GM19043 (cell line): ENCODE data around the gene BTBD9.

Source experiments
- ATAC-seq: cut with Tn5 transposase; IDR thresholded peaks from one replicate; pipeline ENCODE4 v1.9.1; 2021; ENCODE audit warnings: low read depth; ENCODE audit not compliant: unreplicated experiment

The BTBD9 gene

DNA sequence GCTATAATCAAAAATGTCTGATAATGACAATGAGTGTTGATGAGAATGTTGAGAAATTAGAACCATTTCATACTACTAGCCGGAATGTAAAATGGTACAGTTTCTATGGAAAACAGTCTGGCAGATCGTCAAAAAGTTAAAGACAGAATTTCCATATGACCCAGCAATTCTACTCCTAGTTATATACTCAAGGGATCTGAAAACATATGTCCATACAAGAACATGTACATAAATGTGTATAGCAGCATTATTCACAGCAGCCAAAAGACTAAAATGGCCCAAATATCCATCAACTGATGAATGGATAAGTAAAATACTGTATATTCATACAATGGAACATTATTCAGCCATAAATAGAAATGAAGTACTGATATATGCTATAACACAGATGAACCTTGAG, 236.2 kb downstream of the BTBD9 start:
- ATAC-seq: no peak

- ATAC-seq: no peak
Measured at GRCh38 chr6:38400764-38401163, 239.0 kb downstream of the BTBD9 start.

DNA sequence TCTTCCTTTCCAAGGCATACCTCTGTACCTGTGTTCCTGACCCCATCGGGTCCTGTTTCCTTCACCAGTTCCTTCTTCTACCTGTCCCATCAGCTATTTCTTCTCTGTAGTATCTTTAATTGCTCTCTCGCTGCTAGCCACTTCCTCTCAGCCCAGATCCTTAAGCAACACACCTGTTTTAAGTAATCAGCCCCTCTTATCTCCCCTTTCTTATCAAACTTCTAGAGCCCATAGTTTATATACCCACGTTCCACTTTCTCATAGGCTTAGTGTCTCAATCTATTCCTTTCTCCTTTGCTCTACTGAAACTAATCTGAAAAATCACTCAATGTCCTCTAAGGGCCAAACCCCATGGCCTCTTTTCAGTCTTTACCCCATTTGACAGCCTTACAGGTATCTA, 239.6 kb downstream of the BTBD9 start:
- no peak for ATAC-seq

DNA sequence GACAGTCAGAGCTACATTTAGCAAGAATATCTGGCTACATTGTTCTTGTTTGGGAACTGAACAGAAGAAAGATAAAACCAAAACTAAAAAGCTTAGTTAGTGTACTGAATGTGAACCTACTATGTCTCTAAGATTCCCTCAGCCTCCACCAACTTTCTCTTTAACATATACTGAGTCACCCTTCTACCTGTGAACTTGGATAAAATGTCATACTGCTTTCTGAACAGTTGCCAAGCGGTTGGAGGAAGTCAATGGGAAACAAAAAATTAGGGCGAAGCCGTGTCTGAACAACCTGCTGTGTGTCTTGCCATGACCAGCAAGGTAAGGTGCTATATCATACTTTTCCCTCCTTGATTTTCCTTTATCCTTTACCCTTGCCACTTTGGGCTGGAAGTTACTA, 243.5 kb downstream of the BTBD9 start:
- ATAC-seq: no peak

- no peak for ATAC-seq
Measured at GRCh38 chr6:38393986-38394385, 245.7 kb downstream of the BTBD9 start.

DNA sequence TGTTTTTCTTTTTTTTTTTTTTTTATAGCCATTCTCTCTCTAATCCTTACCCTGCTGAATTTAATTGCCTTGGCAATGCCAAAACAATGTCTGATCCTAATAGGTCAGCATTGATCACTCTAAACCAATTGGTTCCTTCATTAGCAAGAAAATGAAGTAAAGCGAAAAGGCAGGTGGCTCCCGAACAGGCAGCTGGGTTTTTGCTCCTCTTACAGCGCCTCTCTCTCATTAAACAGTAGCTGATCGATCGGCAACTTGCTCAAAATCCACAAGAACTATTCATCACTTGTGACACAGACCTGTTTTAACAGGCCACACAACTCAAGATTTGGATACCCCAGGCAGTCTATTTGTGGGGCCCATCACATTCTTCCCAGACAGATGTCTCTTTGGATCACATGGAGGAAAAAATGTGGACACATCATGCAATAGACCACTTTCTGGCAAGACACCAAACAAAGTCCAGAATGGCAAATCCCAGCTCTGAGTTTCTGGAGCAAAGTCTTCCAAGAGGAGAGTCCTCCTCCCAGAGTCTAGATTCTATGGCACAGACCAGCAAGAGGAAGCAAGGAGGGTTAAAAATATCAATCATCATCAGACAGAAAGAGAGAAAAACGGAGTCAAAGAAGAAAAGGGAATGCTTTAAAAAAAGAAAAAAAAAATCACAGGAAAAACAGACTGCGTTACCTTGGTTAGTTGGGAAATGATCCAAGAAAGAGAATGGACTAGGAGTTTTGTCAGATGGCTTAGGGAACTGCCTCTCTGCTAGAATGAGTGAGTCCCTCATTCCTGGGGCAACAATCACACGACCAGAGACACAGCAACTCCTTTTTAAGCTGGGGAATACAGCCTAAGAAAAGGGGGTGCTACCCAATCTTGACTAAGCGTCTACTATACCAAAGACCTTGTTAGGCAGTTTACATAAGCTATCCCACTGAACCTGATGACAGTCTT, 247.8 kb downstream of the BTBD9 start:
- no peak for ATAC-seq

GRCh38 chr6:38391206-38391605, 248.5 kb downstream of the BTBD9 start:
- ATAC-seq: no peak

GRCh38 chr6:38389875-38390274, 249.9 kb downstream of the BTBD9 start:
- ATAC-seq: no peak

GRCh38 chr6:38387971-38388370, 251.8 kb downstream of the BTBD9 start:
- no peak for ATAC-seq

GRCh38 chr6:38387461-38387860, 252.3 kb downstream of the BTBD9 start:
- no peak for ATAC-seq

GRCh38 chr6:38378801-38379200, 260.9 kb downstream of the BTBD9 start:
- no peak for ATAC-seq

DNA sequence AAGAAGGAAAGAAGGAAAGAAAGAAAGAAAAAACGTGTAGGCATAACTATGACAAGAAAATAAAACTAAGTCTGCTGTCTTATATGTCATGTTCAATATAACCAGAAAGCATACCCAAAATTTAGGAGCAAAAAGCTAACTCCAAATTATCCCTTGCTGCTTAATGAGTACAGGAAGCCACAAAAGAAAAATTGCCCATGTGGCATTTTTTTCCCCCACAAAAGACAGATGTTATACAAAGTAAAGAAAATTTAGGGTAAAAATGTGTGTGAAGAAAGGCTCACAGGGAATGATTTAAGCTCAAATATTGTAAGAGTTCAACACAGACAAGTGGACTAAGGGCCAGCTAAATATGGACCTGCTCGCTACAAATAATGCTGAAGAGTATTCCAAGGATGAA, 263.8 kb downstream of the BTBD9 start:
- ATAC-seq: no peak

GRCh38 chr6:38375341-38375740, 264.4 kb downstream of the BTBD9 start:
- ATAC-seq: no peak

GRCh38 chr6:38371881-38372280, 267.8 kb downstream of the BTBD9 start:
- no peak for ATAC-seq

GRCh38 chr6:38370653-38371601, 268.8 kb downstream of the BTBD9 start:
- no peak for ATAC-seq

DNA sequence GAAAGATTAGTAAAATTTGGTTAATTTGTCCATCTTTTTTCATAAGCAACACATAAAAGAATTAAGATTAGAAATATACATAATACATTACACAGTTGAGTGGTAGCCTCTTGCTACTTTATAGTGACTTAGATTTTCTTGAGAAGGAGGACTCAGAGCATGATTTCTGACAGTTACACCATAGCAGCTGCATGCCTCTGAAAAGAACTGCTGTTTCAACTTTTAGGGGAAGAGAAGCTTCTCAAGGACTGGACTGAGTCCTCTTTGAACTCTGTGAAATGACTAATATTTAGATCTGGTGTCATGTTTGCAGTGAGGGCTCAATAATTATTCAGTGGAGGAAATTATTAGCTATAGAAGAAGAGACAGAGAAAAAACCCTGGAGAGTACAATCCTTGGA, 272.5 kb downstream of the BTBD9 start:
- ATAC-seq: no peak

DNA sequence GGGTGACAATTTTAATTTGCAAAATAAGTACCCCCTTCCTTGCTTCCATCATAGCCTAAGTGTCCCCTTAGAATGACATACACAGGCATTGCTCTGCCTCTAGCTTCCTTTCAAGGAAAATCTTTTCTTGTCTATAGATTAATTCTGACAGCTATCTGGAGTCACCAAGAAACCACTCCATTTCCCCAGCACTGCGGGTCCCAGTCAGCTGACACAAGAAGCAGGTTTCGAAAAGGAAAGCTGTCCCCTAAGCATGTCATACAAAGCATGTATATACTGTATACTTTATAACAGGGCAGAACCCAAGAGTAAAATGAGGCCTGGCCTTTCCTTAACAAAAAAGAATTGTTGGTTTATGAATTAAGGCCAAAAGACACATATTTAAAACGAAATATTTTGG, 273.5 kb downstream of the BTBD9 start:
- ATAC-seq: no peak

DNA sequence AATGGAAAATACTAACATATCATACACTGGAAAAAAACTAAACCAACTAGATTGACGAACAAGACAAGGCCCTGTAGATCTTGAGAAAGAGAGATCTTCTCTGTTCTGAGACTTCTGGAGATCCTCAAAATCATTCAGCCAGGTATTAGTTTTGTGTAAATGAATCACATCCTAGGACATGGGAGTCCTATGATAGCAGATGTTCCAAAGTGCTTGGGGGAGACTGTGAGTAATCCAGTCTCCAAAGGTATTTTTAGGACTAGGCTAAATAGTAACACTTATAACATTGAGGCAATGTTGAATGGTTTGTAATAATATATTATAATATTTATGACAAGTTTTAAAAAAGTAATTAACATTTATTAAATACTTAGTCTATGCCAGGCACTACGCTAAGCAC, 275.0 kb downstream of the BTBD9 start:
- no peak for ATAC-seq

- ATAC-seq: no peak
Measured at GRCh38 chr6:38364127-38364526, 275.6 kb downstream of the BTBD9 start.

GRCh38 chr6:38355519-38355918, 284.2 kb downstream of the BTBD9 start:
- ATAC-seq: no peak

GRCh38 chr6:38354905-38355304, 284.8 kb downstream of the BTBD9 start:
- no peak for ATAC-seq
